Fibroblast of skin of back (primary cell): ENCODE data around the gene PRR23B.

ENCODE experiments used
- DNase-seq: peaks from one replicate; pipeline ENCODE4 v3.0.0-alpha.2; 2013

Gene PRR23B

GRCh38 chr3:138974462-138974861 is 46.3 kb downstream of the PRR23B start:
- DNase-seq = peak; percentile 35

GRCh38 chr3:138972941-138973340 is 47.8 kb downstream of the PRR23B start:
- DNase-seq = no peak

DNA sequence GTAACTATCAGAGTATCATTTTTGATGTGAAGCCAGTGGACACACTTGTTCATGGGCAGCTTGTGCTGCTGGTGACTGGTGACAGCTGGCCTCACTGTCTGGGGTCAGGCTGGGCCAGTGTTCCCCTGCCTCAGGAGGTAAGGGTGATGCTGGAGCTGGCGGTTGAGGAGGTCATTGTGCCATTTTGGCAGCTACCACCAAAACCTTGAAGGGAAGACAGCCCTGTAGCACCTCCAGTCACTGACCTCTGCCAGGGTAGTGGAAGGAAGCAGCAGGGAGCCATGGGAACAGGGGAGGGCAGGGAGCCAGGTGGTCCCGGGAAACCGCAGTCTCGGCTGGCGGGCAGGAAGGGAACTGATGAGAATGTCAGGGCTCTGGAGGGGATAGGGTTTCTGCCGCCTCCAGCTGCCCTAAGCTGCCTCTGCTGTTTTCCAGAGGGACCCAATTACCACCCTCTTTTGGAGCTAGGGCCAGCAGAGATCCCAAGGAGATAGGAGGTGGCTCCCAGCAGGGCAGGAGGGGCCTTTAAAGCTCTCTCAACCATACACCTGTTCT is 48.9 kb downstream of the PRR23B start:
- no peak for DNase-seq
